NCI-H526 (cell line): ENCODE measurements around the gene CAMSAP2.

Experiments used
- DNase-seq, 2 experiments: peaks; one replicate each; lab custom pipeline; 2025; lab: John Stamatoyannopoulos, UW

CAMSAP2 gene, protein sequence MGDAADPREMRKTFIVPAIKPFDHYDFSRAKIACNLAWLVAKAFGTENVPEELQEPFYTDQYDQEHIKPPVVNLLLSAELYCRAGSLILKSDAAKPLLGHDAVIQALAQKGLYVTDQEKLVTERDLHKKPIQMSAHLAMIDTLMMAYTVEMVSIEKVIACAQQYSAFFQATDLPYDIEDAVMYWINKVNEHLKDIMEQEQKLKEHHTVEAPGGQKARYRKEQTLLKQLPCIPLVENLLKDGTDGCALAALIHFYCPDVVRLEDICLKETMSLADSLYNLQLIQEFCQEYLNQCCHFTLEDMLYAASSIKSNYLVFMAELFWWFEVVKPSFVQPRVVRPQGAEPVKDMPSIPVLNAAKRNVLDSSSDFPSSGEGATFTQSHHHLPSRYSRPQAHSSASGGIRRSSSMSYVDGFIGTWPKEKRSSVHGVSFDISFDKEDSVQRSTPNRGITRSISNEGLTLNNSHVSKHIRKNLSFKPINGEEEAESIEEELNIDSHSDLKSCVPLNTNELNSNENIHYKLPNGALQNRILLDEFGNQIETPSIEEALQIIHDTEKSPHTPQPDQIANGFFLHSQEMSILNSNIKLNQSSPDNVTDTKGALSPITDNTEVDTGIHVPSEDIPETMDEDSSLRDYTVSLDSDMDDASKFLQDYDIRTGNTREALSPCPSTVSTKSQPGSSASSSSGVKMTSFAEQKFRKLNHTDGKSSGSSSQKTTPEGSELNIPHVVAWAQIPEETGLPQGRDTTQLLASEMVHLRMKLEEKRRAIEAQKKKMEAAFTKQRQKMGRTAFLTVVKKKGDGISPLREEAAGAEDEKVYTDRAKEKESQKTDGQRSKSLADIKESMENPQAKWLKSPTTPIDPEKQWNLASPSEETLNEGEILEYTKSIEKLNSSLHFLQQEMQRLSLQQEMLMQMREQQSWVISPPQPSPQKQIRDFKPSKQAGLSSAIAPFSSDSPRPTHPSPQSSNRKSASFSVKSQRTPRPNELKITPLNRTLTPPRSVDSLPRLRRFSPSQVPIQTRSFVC (N-terminal part only)

DNA sequence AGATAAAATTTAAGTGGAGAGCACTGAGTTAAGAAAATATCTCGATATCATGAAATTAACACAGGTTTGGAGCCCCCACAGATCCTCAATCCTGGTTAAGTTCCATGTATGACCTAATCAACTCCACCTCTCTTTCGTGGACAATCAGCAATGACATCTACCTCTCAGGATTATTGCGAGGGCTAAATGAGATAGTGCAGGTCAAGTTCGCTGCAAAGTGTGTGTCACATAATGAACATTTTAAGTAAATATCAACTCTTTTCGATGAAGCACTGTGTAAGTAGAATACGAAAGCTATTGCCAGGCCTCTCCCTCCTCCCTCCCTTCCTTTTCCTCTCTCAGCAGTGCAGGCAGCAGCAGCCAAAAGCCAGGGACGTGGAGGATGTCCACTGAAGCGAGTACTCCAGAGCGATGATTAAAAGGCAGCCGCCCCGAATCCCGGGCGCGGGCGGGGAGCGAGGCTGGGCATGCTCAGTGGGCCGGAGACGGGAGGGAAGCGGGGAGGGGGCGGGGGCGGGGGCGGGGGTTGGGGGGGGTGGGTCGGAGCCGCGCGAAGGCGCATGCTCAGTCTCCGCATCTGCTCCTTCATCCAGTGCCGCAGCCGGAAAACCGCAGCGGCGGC is at the start of gene CAMSAP2:
Gene CAMSAP2, plus strand, starts transcription at position 567 of the 622 bp plus-strand sequence. CDS start 935 bp downstream, outside the sequence.
- peak; percentile 52 to 88 for DNase-seq

DNA sequence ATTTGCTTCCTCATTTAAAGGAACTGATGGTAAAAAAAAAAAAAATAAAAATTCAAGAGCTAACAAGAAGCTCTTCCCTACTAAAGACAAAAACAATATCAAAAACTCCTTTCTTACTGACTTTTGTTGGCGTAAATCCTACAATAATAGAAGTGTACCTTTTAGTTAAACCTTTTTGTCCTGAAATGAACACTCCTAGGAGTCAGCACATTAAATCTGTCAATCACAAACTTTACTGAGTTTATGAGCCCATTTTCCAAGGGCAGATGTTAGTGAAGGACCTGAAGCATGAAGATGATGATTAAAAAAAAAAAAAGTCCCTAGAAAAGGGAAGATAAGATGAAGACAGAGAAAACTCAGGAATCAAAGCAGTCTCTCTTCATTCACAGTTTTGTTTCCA is 46.4 kb upstream of the CAMSAP2 start:
- DNase-seq = no peak

DNA sequence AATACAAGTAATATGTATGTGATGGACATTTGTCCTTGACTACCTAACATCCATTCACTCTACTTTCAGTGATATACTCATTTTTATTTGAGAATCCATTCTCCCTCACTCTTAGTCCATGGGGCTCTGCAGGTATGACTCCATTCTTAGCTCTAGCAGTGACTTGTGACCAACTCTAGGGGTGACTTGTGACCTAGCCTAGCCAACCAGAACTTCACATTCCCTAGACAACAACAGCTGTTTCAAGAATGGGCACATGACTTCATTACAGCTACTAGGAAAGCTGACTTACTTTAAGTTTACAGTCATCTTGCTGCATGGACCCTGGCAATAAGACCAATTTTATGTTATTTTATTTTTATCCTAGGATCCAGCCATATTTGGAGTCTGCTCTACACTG is 45.4 kb upstream of the CAMSAP2 start:
- no peak for DNase-seq

DNA sequence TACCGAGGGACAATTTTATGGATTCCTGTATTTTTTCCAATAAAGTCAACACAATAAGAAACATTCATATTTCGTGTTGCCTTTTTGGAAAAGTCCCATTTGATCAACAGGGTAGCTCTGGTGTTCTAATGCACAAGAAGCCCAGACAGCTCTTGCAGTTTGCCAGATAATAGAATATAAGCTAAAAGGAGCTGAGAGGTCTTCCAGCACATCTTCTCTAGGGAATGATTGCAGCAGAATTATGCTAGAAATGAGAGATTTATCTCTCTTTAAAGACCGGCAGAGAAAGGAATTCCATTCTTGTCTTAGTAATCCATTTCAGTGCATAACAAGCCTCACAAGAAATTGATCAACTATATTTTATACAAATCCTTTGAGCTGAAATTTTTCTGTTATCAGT is 44.0 kb upstream of the CAMSAP2 start:
- no peak for DNase-seq

DNA sequence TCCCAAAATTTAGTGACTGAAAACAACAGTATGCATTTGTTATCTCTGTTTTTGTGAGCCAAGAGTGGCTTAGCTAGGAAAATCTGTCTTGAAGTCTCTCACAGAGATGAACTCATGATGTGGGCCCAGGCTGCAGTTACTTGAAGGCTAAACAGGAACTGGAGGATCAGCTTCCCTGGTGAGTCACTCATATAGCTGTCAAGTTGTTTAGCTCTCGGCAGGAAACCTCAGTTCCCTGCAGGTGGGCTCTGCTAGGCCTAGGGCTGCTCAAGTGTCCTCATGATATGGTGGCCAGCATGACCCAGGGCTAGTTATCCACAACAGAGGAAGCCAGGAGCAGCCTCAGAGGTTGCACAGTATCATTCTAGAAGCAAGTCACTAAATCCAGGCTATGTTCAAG is 38.8 kb upstream of the CAMSAP2 start:
- DNase-seq = no peak

DNA sequence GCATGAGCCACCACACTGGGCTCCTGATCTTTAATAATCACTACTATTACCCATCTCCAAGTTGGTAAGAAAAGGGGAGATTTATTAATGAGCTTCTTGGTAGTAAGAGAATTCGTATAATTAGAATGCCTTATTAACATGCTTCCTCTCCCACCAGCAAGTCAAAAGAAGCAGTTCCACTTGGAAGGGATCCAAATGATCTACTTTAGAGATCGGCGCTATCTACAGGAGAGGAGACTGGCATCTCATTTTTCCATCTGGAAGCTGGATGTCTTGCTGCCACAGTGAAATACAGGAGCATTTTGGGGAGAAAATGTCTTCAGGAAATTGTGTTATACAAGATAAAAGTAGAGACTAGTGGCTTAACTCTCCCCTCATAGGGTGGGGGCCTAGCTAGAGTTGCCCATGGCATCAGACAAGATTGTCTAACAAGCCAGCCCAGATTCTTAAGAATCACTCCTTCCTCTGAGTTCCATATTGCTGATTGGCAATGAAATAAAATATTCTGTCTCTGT is 33.6 kb upstream of the CAMSAP2 start:
- DNase-seq = no peak

DNA sequence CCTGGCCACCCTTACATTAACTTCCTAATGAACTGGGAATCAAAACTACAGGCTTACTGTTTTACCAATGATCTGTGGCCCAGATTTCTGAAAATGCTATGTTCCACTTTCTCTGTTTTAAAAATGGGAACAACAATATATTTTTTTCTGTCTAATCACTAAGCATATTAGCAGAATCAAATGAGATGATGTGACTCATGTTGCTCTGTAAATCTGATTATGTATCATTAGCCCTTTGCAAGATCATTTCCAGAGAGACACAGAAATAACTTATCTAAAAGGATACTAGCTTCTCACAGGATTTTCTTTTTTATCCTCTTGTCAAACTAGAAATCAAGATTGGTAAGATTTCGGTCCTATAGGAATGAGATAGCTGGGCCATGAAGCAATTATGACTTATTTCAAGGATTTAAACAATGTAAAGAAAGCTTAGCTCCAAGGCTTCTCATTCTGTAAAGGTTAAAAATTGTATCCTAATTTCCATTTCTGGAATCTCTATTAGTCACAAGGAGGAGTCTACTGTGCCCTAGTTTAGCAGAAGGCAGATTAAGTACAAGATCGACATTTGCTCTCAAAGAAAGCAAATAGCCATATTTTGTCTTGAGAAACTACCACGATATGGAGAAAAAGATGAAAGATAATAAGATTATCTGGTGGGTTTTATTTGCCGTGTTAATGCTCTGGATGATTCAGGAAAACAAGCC is 32.4 kb upstream of the CAMSAP2 start:
- no peak for DNase-seq

DNA sequence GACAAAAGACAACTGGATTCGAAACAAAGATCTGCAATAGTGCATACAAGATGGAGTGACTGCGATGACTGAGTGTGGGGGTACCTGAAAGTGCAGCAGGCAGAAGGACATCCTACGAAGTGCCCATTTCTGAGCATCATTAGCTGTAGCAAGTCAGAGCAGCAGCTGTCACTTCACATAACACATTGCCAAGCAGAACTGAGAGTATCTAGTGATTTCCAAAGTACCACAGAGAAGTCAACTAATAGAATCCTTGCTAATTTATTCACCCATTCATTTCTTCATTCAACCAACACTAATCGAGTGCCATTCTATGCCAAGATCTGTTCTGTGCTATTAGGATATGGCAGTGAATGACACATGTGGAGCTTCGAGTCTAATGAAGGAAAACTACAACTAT is 31.6 kb upstream of the CAMSAP2 start:
- no peak for DNase-seq

DNA sequence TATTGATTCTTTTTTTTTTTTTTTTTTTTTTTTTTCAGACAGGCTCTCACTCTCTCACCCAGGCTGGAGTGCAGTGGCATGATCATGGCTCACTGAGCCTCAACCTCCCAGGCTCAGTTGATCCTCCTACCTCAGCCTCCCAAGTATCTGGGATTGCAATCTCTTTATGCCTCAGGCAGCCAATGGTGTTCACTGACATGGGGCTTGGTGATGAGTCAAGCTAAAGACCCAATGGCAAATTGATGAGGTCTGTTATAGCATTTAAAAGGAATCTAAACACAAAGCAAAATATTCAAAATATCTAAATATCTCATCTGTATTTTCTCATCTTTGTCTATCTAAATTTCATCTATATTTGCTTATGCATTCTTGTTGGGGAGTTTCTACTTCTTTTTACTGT is 30.5 kb upstream of the CAMSAP2 start:
- DNase-seq = no peak

DNA sequence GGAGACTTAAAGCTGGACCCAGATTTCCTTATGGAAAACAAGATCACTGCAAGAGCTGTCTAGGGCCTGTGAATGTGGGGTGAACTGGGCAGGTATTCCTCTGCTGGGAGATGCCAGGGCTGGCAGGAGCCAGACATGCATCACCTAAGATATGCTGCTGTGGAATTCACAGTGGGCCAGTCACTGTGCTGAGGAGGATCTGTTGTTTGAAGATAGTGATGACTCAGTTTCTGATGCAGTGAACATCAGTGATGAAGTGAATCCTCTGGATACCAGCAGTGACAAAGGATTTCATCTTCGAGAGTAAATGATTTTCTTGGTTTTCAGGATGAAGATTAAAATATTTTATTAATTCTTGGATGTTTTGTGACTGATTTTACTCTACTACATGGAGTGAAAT is 29.9 kb upstream of the CAMSAP2 start:
- no peak for DNase-seq

DNA sequence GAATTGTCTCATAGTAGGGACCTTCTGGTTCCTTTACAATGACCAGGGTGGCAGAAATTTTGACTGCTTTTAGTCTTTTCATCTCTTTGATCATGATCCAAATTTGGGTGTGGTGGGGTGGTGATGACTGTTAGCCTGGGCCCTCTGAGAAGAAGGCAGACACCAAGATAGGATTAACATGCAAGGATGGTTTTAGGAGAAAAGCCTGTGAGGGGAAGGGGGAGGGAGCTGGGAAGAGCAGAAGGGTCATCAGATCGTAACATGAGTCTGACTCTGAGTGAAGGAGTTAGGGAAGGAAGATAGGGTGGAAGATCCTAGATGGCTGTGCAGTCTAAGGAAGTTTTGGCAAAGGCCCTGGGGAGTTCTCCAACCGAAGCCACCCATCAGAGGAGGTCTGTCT is 28.5 kb upstream of the CAMSAP2 start:
- DNase-seq = no peak

DNA sequence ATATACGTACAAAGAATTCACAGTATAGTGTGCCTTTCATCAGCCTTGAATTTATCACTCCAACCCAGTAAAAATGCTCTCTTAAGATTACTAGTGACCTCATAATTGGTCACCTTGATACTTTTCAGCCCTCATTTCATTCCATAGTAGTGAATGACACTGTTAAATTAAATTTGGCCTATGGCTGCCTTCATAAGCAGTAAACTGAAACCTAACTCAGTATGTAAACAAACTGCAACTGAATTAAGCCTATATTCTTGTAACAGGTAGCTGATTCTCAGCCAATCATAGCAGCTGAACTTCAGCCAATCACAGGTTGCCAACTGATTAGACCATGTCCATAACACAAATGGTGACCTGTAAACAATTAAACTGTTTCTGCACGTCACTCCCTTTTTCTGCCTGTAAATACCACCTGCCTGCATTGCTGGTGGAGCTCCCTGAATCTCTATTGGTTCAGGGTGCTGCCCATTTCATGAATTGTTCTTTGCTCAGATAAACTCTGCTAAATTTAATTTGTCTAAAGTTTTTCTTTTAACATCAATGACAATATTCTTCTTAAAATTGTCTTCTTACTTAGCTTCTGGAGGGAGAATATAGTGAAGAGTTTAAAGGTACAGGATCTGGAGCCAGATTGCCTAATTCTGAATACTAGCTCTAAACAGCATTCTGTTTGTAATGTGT is 24.0 kb upstream of the CAMSAP2 start:
- DNase-seq = no peak

DNA sequence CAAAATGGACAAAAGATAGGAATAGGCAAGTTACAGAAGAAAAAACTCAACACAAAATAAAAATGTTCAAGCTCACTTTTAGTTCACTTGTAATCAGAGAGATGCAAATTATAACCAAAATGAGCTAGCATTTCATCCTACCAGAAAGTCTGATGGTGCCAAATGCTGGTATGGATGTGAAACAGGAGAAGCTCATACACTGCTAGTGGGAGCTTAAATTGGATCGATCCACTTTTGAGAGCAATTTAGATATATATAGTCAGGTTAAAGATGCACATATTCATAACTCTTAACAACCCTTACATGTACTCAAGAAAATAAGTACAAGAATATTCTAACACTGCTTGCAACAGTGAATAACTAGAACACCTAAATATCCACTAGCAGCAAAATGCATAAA is 18.5 kb upstream of the CAMSAP2 start:
- peak; percentile 66 to 71 for DNase-seq

DNA sequence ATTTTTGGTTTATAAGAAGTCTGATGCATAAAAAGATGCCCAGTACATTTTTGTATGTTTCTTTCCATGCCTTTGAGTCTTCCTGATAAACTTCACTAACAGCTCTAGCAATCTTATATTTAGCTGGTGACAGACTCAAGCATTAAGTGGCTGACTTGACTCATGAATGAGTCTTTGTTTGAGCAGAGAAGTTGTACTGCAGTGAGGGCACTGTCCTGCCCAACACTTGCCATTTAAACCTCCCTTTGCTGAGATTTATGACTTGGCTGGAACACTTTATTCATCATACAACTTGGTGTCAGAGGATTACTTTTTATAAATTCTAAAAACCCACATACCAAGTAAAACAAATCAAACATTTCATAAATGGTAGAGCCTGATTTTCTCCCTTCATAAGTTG is 14.6 kb upstream of the CAMSAP2 start:
- no peak for DNase-seq

DNA sequence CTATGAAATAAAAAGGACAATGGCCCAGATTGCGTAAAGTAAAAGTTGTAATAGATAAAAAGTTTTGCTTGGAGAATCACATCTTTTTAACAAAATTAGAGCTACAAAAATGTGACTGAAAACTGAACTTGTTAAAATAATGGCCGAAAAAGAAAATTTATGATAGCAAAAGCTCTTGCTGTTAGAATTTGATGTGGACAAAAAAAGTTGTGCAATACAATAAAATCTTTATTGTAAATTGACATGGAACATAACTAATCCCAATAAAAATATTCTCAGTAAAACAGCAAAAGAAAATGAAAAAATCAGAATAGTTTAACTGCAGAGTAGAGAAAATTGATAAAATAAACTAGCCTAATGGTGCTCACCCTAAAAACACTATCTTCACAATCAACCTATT is 11.4 kb upstream of the CAMSAP2 start:
- DNase-seq = no peak

DNA sequence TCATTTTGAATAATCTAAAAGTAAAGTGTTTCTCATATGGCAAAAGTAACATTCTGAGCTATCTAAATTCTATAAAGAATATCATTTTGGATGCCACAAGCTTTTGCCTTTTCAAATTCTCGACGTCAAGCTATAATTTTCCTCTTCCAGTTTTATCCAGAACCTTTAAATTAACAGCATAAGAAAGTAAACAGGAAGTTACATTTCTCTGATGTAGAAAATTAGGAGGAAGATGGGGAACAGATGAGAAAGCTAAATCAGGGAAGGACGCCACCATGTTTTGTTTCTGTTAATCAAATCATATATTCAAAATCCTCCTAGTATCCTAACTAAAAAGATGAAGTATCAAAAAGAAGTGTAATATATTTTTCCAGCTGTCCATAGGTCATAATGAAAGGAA is 8.8 kb upstream of the CAMSAP2 start:
- no peak for DNase-seq

DNA sequence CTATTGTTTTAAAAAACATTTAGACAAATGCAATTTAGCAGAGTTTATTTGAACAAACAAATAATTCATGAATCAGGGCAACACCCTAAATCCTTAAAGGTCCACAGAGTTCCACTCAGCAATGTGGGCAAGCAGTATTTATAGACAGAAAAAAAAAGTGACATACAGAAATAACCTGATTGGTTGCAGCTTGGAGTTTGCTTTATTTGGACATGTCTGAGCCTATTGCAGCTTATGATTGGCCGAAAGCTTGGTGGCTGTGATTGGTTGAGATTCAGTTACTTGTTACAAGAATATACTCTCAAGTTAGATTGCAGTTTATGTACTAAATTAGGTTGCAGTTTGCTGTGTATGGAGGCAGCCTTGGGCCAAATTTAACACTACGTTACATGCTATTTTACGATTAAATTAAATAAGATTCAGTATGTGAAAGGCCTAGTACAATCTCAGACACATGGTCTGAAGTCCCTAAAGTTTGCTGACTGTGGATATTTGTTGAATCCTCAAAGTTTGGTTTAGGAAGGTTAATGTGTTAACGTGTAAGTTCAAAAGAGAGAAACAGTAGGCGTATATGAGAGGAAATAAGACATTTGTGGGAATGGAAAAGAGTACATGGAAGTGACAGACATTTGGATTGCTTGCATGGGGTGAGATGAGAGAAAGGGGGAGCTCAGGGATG is 6.9 kb upstream of the CAMSAP2 start:
- no peak for DNase-seq

DNA sequence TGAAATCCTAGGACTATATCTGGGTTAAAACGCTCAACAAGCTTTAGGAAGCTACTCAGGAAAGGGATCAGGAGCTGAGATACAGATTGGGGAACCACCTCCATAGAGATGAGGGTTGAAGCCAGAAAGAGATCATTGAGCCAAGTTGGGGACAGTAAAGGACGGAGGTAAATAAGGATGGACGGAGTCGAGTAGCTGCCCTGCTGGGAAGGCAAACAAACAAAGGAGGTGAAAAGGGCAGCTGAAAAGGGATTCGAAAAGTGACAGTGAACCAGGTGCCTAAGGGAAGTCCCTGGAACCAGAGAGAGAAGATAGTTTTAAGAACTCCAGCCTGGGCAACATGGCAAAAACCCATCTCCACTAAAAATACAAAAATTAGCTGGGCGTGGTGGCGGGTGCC is 6.3 kb upstream of the CAMSAP2 start:
- DNase-seq = no peak

DNA sequence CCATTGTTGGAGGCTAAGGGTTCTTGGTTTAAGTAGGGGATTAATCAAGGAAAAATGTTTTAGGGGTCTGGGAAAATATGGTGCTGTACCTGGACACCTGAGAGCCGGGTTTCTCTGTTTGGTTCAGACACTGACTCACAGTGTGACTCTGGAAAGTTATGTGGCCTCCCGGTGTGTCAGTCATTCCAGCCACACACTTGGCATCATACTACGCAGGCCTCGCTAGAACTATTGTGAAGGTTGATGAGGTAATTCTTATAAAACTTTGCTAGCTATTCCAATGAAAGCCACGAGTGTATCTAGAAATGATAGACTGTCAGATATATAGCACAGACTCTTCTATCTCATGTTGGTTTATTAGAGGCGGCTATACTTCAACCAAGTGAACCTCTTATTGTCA is 4.8 kb upstream of the CAMSAP2 start:
- DNase-seq = no peak

DNA sequence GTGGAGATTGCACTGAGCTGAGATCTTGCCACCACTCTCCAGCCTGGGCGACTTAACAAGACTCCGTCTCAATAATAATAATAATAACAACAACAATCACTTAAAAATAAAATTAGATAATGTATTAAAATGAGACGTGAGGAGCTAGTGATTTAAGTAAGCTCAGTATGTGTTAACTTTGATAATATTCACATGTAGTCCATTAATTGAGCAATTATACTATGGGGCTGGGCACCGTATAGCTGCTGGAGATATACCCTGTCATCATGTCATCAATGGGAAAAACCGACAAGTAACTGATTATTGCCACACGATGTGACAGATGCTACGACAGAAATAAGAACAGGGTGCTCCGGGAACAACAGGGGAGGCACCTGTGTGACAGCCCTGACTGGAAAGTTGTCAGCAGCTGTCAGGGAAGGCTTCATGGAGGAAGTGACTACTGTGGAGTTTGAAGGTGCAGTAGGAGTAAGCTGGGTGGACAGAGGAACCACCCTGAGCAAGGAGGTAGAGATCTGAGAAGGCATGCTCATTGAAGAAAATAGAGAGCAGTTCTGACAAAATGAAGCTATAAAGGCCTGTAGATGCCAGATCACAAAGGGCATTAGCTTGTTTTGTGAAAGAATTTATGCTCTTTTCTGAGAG is 924 bp upstream of the CAMSAP2 start:
- DNase-seq = no peak
